T-cell (primary cell): ENCODE measurements around the gene KIF5A. TPM values are rescaled to one million over a fixed set of nuclear protein-coding genes. Genes with fewer than 3 reads are reported as not detected.

Experiments
- ATAC-seq, 4 experiments: fragments of 200-7000 bp in 3 of 4; fragments of 150-1000 bp in 1 of 4; cut with Tn5 transposase; replicated peaks in 1 of 4; 1 replicate in 3 of 4; 2 replicates in 1 of 4; pipeline ENCODE4 v1.10.0; 2021; ENCODE audit warnings: moderate library complexity in 3 of 4, mild to moderate bottlenecking in 2 of 4, moderate number of reproducible peaks in 1 of 4
- CTCF ChIA-PET, 2 donors: fragments of 300-600 bp; sonication (Branson Sonifier 250); formaldehyde crosslinking; loops; one replicate each; lab custom pipeline; 2022; ENCODE audit warnings: antibody characterized with exemption in 2 of 2; lab: Charles Lee
- POLR2A ChIA-PET, 2 donors: fragments of 300-600 bp; sonication (Branson Sonifier 250); formaldehyde crosslinking; loops; one replicate each; lab custom pipeline; 2022; ENCODE audit warnings: antibody characterized with exemption in 2 of 2; lab: Charles Lee
- DNase-seq, 35 experiments: peaks; one replicate each; pipeline versions ENCODE4 v3.0.0 to v3.0.0-alpha.2; 2013 to 2023
- H3K27ac ChIP-seq: one replicate; pipeline ENCODE4 v1.5.1; 2013; ENCODE audit warnings: low read length
- H3K27me3 ChIP-seq, 2 experiments: replicated peaks in 1 of 2; 1 replicate in 1 of 2; 2 replicates in 1 of 2; pipeline versions ENCODE4 v1.6.1 to v1.7.0; 2013; ENCODE audit warnings: low read length in 1 of 2, mixed read lengths in 1 of 2; ENCODE audit not compliant: control insufficient read depth in 2 of 2, insufficient read depth in 2 of 2; ENCODE audit errors: extremely low read depth in 1 of 2
- H3K36me3 ChIP-seq, 2 donors: 1 replicate in 1 of 2; 2 replicates in 1 of 2; pipeline versions ENCODE4 v1.6.1 to v1.7.0; 2013; ENCODE audit warnings: low read length in 1 of 2; ENCODE audit not compliant: control insufficient read depth in 2 of 2, insufficient read depth in 1 of 2; ENCODE audit errors: extremely low read depth in 1 of 2
- H3K4me1 ChIP-seq, 2 experiments: 1 replicate in 1 of 2; 2 replicates in 1 of 2; pipeline versions ENCODE4 v1.6.1 to v1.7.0; 2013; ENCODE audit warnings: low read length in 2 of 2, mixed read lengths in 1 of 2; ENCODE audit not compliant: insufficient read depth in 2 of 2, control insufficient read depth in 1 of 2; ENCODE audit errors: extremely low read depth in 1 of 2
- H3K4me3 ChIP-seq, 2 donors: 1 replicate in 1 of 2; 2 replicates in 1 of 2; pipeline versions ENCODE4 v1.5.1 to v1.7.0; 2013; ENCODE audit warnings: mild to moderate bottlenecking in 2 of 2, low read length in 1 of 2, moderate library complexity in 1 of 2; ENCODE audit not compliant: control insufficient read depth in 1 of 2; ENCODE audit errors: extremely low read depth in 1 of 2
- H3K9me3 ChIP-seq: 2 replicates; pipeline ENCODE4 v1.7.0; 2013
- H3K27ac Mint-ChIP-seq, 2 donors: one replicate each; pipeline ENCODE4 v1.8.0; 2020 to 2021; ENCODE audit warnings: mild to moderate bottlenecking in 2 of 2, mixed read lengths in 2 of 2
- H3K27me3 Mint-ChIP-seq, 2 donors: one replicate each; pipeline ENCODE4 v1.8.0; 2021 to 2022; ENCODE audit warnings: mixed read lengths in 2 of 2
- H3K36me3 Mint-ChIP-seq: one replicate; pipeline ENCODE4 v1.8.0; 2021; ENCODE audit warnings: mixed read lengths
- H3K4me1 Mint-ChIP-seq, 3 donors: one replicate each; pipeline ENCODE4 v1.8.0; 2020 to 2022; ENCODE audit warnings: mixed read lengths in 3 of 3, mild to moderate bottlenecking in 1 of 3
- H3K4me3 Mint-ChIP-seq, 3 donors: one replicate each; pipeline ENCODE4 v1.8.0; 2020 to 2022; ENCODE audit warnings: mild to moderate bottlenecking in 3 of 3, mixed read lengths in 3 of 3, moderate library complexity in 3 of 3
- H3K9me3 Mint-ChIP-seq, 3 donors: one replicate each; pipeline ENCODE4 v1.8.0; 2020 to 2022; ENCODE audit warnings: mixed read lengths in 3 of 3
- WGBS: methylation state at CpG from one replicate; pipeline ENCODE4 v1.1.5; 2013; ENCODE audit warnings: missing lambda C conversion rate; ENCODE audit not compliant: insufficient coverage; 5-methylcytosine and 5-hydroxymethylcytosine counted together
- total RNA-seq, 35 experiments: library from RNA in 6 of 35; stranded (reverse) in 6 of 35; fragments of 120-200 nt in 1 of 35; gene quantifications; one replicate each; pipeline versions ENCODE4 v1.2.1 to v1.2.4 and lab custom pipeline; 2013 to 2026

The KIF5A gene
- total RNA-seq, 5 donors from 2014 or later (not counting 1 experiment from before 2014, with no cell fraction given): 0.83 to 1.8 (median 0.92) TPM

GRCh38 chr12:57574795-57575194 is 25.0 kb downstream of the KIF5A start:
- DNase-seq (no peak), ATAC-seq (no peak)
- H3K27ac Mint-ChIP-seq: no peak overlapping the region
- H3K4me3 Mint-ChIP-seq: no peak overlapping the region
- peaks cover 0 to 3% of the 10 kb centered on the region in 2 donors for H3K27me3 Mint-ChIP-seq
- H3K27me3 ChIP-seq: peaks cover 0 to 10% of the 10 kb centered on the region in 2 experiments
- CTCF ChIA-PET: interaction anchor here (1.0 to 1.5 kb wide), 3 partner anchors 9 to 116 kb away, joined by 3 read pairs; partner anchors contain the start of gene B4GALNT1 (in 1 of the 2)
- H3K9me3 Mint-ChIP-seq: no peaks in the 10 kb centered on the region
- no peaks in the 10 kb centered on the region for H3K4me1 ChIP-seq
- H3K4me3 ChIP-seq: no peak overlapping the region
- WGBS: 86% methylated on average over 7 of the region's 10 CpGs
- no peaks in the 10 kb centered on the region for H3K36me3 Mint-ChIP-seq
- POLR2A ChIA-PET: no interaction called here
- H3K9me3 ChIP-seq: no peaks in the 10 kb centered on the region
- H3K36me3 ChIP-seq: no peaks in the 10 kb centered on the region
- H3K4me1 Mint-ChIP-seq: no peaks in the 10 kb centered on the region
- no peak overlapping the region for H3K27ac ChIP-seq

DNA sequence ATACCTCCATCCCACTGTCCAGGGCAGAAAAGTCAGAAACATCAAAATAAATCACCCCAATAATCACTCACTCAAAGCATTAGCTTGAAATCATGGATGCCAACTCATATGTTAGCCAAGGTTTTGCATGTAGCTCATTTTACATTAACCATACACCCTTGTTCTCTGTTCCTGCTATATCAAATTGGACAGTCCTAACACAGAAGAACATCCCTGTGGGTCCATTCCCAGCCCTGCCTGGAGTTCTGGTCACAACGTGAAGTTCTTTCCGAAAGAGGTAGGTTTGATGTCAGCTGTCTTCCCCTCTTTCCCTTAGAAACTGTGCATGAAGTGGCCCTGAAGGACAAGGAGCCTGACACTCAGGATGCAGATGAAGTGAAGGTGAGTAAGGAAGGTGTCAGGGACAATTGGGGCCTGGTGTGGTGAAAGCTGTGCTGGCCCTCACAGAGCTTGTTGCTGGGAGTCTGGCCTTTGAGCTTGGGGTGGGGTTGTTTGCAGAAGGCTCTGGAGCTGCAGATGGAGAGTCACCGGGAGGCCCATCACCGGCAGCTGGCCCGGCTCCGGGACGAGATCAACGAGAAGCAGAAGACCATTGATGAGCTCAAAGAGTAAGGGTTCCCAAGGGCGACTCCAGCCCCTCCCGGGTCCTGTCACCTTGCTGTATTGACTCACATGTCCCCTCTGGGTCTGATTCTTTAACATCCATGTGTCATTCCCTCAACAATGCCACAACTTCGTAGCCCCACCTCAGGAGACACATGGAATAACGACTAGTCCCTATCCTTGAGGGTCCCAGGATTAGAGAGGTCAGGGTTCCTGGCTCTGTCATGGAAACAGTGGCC is 26.1 kb downstream of the KIF5A start:
- H3K4me3 Mint-ChIP-seq: no peak overlapping the region
- H3K27ac Mint-ChIP-seq: no peak overlapping the region
- ATAC-seq (no peak), DNase-seq (no peak)
- H3K9me3 ChIP-seq: no peaks in the 10 kb centered on the region
- CTCF ChIA-PET: interaction anchor here (1.0 to 1.5 kb wide), 4 partner anchors 7 to 117 kb away, joined by 3 to 10 read pairs (median 3); partner anchors contain the start of gene B4GALNT1 (in 1 of the 2)
- peaks cover 0 to 10% of the 10 kb centered on the region in 2 experiments for H3K27me3 ChIP-seq
- no peaks in the 10 kb centered on the region for H3K4me1 ChIP-seq
- H3K36me3 ChIP-seq: no peaks in the 10 kb centered on the region
- no peaks in the 10 kb centered on the region for H3K4me1 Mint-ChIP-seq
- WGBS: 97% methylated on average over 10 of the region's 12 CpGs
- no peaks in the 10 kb centered on the region for H3K36me3 Mint-ChIP-seq
- no peak overlapping the region for H3K27ac ChIP-seq
- H3K9me3 Mint-ChIP-seq: no peaks in the 10 kb centered on the region
- peaks cover 0 to 3% of the 10 kb centered on the region in 2 donors for H3K27me3 Mint-ChIP-seq
- POLR2A ChIA-PET: interaction anchor here in 1 of 2 donors (0.5 to 0.7 kb wide), 2 partner anchors 85 to 115 kb away, joined by 5 to 10 read pairs; no protein-coding TSS in a partner anchor
- no peak overlapping the region for H3K4me3 ChIP-seq

DNA sequence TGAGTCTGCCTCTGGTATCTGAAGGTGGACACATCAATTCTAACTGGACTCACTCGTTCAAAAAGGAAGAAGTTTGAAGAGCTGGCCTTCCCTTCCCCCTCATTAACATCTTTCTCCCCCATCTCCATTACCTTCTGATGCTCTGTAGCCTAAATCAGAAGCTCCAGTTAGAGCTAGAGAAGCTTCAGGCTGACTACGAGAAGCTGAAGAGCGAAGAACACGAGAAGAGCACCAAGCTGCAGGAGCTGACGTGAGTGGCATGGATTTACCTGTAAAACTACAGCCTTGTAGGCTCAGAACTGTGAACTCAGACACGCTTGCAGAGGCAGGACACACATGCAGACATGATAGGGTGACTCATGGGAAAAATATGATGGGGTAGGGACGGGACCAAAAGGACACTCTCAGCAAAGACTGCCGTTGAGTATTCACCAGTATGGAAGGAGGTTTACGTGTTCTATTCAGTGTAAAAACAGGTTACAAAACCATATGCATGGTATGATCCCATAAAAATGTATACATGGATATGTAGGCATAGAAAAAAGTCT is 26.8 kb downstream of the KIF5A start:
- no peak overlapping the region for H3K27ac Mint-ChIP-seq

DNA sequence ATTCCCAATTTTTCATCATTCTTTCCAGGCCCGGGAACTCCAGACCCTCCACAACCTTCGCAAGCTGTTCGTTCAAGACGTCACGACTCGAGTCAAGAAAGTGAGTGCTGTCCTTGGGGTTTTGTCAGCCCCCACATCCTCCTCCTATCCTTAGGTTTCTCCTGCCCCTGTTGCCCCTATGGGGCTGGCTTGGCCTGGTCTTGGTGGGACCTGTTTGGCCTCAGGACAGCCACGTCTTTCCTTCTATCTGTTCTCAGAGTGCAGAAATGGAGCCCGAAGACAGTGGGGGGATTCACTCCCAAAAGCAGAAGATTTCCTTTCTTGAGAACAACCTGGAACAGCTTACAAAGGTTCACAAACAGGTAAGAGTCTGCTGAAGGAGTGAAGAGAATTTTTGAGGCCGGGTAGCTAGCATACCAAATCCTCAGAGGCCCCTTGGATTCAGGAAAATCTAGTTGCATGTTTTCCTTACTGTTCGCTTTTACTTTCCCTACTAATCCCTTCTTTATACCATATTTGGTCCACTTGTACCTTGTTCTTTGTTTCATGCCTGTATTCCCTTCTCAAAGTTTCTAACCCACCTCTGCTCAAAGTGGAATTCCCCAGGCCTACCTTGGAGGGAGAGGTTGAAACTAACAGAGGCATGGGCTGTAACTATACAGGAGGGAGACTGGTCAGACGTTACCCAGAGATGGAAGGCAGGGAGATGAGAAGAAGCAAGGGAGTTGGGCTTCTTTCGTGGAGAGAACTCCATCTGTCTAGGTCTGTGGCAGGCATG is 28.3 kb downstream of the KIF5A start:
- Histone ChIP-seq H3K36me3 (no peaks in the 10 kb centered on the region), H3K4me1 (peaks cover 0 to 2% of the 10 kb centered on the region in 2 experiments), H3K27ac (no peak overlapping the region), H3K27me3 (peaks cover 0 to 16% of the 10 kb centered on the region in 2 experiments), H3K9me3 (no peaks in the 10 kb centered on the region), H3K4me3 (no peak overlapping the region)
- no peak overlapping the region for H3K4me3 Mint-ChIP-seq
- ChIA-PET POLR2A (interaction anchor here in 1 of 2 donors (0.6 kb wide), 1 partner anchor 364 kb away, joined by 4 read pairs; no protein-coding TSS in a partner anchor), CTCF (interaction anchor here in 1 of 2 donors (0.6 kb wide), 1 partner anchor 74 kb away, joined by 4 read pairs; no protein-coding TSS in a partner anchor)
- no peaks in the 10 kb centered on the region for H3K36me3 Mint-ChIP-seq
- 91% methylated on average over 7 of the region's 12 CpGs for WGBS
- no peak overlapping the region for H3K27ac Mint-ChIP-seq
- ATAC-seq (no peak), DNase-seq (no peak)
- H3K27me3 Mint-ChIP-seq: peaks cover 0 to 3% of the 10 kb centered on the region in 2 donors
- peaks cover 0 to 2% (median 1%) of the 10 kb centered on the region in 3 donors for H3K4me1 Mint-ChIP-seq
- H3K9me3 Mint-ChIP-seq: no peaks in the 10 kb centered on the region

More for the DNA sequence above, 26.8 kb downstream of the KIF5A start:
- Mint-ChIP-seq H3K4me3 (no peak overlapping the region), H3K9me3 (no peaks in the 10 kb centered on the region), H3K4me1 (no peaks in the 10 kb centered on the region), H3K36me3 (no peaks in the 10 kb centered on the region), H3K27me3 (peaks cover 0 to 3% of the 10 kb centered on the region in 2 donors)
- DNase-seq (no peak), ATAC-seq (no peak)
- WGBS: 81% methylated on average over 8 of the region's 9 CpGs
- H3K4me1 ChIP-seq: no peaks in the 10 kb centered on the region
- ChIA-PET POLR2A (interaction anchor here in 1 of 2 donors (0.5 to 0.7 kb wide), 2 partner anchors 86 to 114 kb away, joined by 5 to 10 read pairs; no protein-coding TSS in a partner anchor), CTCF (interaction anchor here in 1 of 2 donors (0.6 kb wide), 1 partner anchor 551 kb away, joined by 3 read pairs; no protein-coding TSS in a partner anchor)
- H3K9me3 ChIP-seq: no peaks in the 10 kb centered on the region
- H3K27me3 ChIP-seq: peaks cover 0 to 12% of the 10 kb centered on the region in 2 experiments
- H3K36me3 ChIP-seq: no peaks in the 10 kb centered on the region
- no peak overlapping the region for H3K27ac ChIP-seq
- H3K4me3 ChIP-seq: no peak overlapping the region

GRCh38 chr12:57579011-57579410 is 29.2 kb downstream of the KIF5A start:
- no peaks in the 10 kb centered on the region for H3K36me3 Mint-ChIP-seq
- H3K27me3 Mint-ChIP-seq: peaks cover 0 to 7% of the 10 kb centered on the region in 2 donors
- H3K4me3 ChIP-seq: no peak overlapping the region
- H3K27ac Mint-ChIP-seq: no peak overlapping the region
- no peaks in the 10 kb centered on the region for H3K36me3 ChIP-seq
- H3K4me1 Mint-ChIP-seq: peaks cover 0 to 6% (median 6%) of the 10 kb centered on the region in 3 donors
- no peak overlapping the region for H3K27ac ChIP-seq
- ATAC-seq (no peak), DNase-seq (no peak)
- no CpG with 5 or more reads among the region's 2 CpGs for WGBS
- H3K4me1 ChIP-seq: peaks cover 0 to 8% of the 10 kb centered on the region in 2 experiments
- H3K4me3 Mint-ChIP-seq: no peak overlapping the region
- H3K27me3 ChIP-seq: peaks cover 0 to 23% of the 10 kb centered on the region in 2 experiments
- CTCF ChIA-PET: interaction anchor here in 1 of 2 donors (0.6 kb wide), 1 partner anchor 75 kb away, joined by 4 read pairs; no protein-coding TSS in a partner anchor
- POLR2A ChIA-PET: no interaction called here
- H3K9me3 Mint-ChIP-seq: no peaks in the 10 kb centered on the region
- H3K9me3 ChIP-seq: no peaks in the 10 kb centered on the region
